HG03378 (cell line): ENCODE results near the gene PLEKHA7.
"Not testable (repeated sequence)": the region's sequence is repeated elsewhere in the genome, so short reads cannot be mapped to it uniquely, and the experiment has no call there.

Experiments
- ATAC-seq: cut with Tn5 transposase; IDR thresholded peaks from one replicate; pipeline ENCODE4 v1.9.1; 2021; ENCODE audit warnings: mild to moderate bottlenecking, moderate library complexity; ENCODE audit not compliant: unreplicated experiment

The PLEKHA7 gene

DNA sequence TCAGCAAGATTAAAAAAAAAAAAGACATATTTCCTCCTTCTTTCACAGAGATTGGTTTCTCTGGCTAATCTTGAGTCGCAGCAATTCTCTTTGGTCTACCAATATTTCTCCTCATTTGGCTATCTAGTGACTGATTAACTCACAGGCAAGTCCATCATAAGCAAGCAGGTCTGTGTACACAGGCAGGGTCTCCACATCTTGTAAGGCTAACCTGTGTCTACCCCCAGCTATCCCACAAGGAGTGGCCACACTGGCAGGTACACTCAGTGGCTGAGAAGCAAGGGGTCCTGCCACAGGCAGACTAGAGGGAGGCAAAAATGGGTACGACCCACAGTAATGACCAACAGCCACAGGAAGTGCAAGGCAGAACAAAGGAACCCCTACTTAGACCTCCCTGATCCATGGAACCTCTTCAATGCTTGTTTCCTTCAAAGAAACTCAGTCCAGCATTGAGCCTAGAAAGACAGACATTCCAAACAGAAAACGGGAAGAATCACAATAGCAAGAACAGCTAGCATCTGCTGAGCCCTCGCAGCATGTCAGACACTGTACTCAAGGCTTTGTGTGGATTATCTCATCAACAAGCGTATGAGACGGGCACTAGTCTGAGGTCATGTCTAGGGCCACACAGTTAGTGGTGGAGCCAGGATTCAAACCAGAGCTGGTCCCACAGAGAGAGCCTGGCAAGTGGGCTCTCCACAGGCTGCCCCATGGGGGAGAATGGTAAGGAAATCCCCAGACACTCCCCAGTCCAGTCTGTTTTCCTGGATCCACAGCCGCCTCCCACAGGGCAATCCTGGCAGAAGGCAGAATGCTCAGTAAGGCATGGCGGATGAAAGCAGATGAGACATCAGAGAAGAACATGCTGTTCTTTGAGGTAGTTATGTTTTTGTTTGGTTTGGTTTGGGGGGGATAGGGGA lies 34.3 kb downstream of the PLEKHA7 start:
- ATAC-seq: no peak

GRCh38 chr11:16977994-16978315 lies 36.3 kb downstream of the PLEKHA7 start:
- no peak for ATAC-seq

DNA sequence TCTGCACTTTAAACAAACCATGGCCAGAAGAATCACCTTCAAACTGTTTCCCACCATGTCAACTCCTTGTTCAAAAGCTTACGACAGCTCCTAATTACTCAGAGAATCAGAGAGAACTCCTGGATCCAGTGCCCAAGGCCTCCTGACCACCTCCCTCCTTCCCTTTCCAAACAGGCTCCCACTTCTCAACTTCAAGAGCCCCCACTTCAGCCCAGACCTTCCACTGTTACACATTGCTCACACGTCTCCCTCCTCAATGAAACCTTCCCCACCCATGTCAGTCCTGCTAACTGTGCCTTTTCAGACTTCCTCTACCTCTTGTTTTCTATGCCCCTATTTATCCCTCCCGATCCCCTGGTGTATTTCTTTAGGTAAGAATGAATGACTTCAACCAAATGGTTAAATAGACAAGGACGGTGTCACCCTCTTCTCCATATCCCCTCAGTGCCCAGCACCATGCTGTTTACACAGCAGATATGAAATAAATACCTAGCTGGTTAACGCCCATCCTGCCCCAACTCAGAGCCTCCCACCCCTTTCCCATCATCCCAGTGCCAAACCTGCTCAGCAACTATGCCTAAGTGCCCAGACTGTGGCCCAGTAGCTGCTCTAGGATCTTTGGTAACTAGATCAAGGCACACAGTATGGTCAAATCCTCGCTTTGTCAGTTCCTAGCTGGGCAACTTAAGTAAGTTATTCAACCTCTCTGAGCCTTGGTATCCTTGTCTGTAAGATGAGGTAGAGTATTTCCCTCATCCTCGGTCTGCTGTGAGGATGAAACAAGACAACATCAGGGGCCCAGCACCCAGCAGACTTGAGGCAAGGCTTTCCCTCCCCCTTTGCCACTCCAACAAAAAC lies 36.8 kb downstream of the PLEKHA7 start:
- no peak for ATAC-seq

DNA sequence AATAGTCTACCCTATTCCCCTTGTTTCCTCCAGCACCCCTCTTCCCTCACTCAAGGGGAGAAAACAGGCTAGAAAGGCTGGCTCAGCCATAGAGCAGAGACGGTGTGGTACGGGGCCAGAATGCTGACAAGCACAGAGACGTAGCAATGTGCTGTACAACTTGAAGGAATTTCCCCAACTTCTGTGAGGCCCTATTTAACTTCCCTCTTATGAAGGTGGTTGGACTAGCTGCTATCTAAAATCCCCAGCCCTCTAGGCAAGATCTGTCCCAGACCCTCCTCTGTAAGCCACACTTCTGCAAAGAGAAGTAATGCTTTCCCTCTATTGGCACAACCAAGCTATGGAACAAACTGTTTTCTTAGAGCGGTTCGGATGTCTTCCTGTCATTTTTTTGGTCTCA lies 37.8 kb downstream of the PLEKHA7 start:
- no peak for ATAC-seq

DNA sequence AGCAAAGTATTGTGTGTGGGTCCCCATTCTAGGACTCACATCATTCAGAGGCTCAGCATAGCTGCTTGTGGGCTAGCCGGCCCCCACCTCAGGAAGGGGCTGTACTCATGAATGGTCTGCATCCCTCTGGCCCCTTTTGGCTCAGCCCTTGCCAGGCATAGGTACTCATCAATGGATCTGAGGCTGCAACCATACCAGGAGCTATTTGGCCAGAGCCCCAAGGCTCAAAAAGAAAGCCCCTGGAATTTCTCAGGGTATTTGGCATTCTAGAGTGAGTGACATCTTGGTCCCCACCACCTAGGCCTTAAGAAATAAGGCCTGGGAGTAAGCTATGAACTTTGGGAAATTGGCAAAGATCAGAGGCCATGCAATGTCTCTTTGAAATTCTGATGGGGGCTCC lies 38.3 kb downstream of the PLEKHA7 start:
- ATAC-seq: no peak

- ATAC-seq: no peak
Measured at GRCh38 chr11:16973338-16973964, 40.8 kb downstream of the PLEKHA7 start.

DNA sequence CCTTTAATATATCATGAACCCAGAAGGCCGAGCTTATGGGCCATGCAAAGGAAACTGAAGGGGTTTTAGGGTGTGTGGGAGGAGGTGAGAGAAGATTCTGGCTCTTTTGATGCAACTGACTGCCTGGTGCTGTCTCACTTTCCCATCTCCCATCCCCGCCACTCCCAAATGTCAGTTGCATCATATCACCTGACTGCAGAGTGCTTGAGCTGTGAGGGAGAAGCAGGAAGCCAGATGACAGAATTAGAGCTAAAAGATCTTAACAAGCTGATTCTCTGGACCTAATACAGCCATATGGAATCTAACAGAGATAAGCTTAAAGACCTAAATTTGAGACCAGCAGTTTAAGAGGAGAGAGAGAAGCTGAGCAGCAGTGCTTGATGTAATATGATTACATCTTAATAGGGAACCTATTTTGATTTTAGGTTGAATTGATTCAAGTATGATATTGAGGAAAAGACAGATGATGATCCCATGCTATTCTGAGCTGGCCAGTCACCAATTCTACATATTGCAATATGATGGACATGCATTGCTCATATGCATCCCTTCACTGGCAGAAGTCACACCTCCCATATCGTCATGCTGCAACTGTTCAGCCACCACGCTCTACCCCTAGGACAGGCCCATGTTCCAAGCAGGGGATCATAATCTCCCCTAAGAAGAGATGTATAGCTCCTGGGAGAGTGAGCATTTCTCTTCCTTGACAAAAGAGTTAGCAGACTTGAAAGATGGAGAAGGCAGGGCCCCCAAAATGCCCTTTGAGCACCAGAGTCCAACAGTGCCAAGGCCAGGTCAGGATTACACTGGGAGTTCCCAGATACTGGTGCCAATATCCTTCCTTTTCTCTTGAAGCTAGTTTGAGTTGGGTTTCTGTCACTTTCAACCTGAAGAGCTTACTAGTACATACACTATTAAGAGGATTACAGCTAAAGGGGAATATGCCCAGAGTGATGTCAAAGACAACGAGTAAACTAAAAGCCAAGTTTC lies 44.9 kb downstream of the PLEKHA7 start:
- ATAC-seq: no peak

- no peak for ATAC-seq
Measured at GRCh38 chr11:16968196-16968595, 46.0 kb downstream of the PLEKHA7 start.

DNA sequence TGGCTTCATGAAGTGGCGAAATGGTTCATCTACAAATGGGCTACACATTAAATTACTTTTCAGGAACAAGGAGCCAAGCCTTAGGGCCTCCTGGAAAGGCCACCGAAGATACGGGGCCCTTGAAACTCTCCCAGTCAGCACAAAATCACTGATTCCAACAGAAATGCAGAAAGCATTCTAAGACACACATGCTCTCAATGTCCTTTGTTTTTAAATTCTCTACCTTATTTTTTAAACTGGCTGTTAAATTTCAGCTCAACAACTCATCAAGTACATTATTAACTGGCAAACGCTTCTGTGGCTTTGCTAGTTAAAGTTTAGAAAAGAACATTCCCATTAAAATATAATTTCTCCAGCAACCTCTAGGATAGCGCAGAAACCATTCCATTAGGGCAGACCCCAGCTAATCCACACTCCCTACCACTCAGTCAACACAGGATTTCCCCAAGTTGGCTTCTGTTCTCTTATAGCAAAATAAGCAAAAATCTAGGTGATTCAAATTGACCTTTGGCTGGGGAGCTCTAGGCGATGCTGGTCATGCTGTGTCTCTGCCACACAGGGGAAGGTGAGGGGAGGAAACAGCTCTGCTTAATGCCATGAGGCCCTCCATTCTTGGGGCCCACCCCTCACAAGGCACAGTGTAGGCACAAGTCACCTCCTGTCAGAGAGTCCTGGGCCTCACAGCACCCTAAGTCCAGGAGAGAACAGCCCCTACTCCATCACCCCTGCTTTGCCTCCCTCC lies 47.1 kb downstream of the PLEKHA7 start:
- no peak for ATAC-seq

- ATAC-seq: no peak
Measured at GRCh38 chr11:16964501-16964900, 49.7 kb downstream of the PLEKHA7 start.

DNA sequence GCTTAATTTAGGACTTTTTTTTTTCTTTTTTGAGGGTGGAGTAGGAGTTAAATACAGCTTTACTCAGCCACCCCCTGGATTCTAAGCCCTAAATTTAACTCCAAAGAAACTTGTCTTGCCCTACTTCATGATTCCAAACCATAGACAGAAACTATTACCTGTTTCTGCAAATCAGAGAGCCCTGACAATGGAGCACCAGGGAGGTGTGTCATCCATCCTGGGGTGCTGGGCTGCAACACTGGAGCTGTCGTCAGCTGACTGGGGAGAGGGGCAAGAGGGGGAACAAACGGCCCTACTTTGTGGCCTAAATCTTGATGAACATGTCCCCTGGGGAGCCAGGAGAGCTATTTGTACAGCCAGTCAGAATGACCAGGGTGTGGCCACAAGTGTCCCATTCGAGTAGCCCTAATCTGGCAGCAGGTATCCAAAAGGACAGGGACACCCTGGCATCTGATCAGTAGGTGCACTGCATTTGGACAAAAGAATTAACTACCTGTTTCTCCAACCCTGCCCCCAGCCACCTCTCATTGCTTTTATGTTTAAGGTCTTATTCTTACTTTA lies 50.8 kb downstream of the PLEKHA7 start:
- ATAC-seq: no peak

- ATAC-seq: not testable (repeated sequence)
Measured at GRCh38 chr11:16962589-16962988, 51.6 kb downstream of the PLEKHA7 start.

- no peak for ATAC-seq
Measured at GRCh38 chr11:16962146-16962545, 52.1 kb downstream of the PLEKHA7 start.

GRCh38 chr11:16960250-16960649 lies 54.0 kb downstream of the PLEKHA7 start:
- no peak for ATAC-seq

GRCh38 chr11:16959602-16960001 lies 54.6 kb downstream of the PLEKHA7 start:
- ATAC-seq: no peak

GRCh38 chr11:16958833-16959232 lies 55.4 kb downstream of the PLEKHA7 start:
- ATAC-seq: no peak

- no peak for ATAC-seq
Measured at GRCh38 chr11:16956538-16957153, 57.6 kb downstream of the PLEKHA7 start.

DNA sequence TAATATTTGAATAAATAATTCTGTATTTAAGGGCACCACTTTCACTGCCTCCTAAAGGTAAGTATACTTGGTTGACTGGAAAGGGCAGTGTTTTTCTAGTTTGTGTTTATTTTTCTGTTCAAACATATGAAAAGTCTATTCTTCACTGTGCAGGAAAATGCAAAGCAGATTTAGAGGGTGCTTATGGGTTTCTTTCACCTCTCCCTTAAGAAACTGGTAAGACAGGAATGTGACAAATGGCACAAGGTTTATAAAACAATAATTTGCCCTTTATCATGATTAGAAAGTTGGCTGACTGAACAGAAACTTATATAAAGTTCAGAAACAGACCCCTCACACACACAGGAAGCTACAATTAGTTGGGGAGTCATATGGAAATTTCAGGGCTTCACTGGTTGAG lies 60.6 kb downstream of the PLEKHA7 start:
- ATAC-seq: no peak
